22Rv1 (cell line): ENCODE results near the gene UBE2N.

Experiments used
- H3K27ac ChIP-seq: fragments of 450-650 bp; 2 replicates; pipeline ENCODE4 v1.5.1; 2017
- CTCF ChIP-seq: fragments of 450-650 bp; IDR thresholded peaks from 2 replicates; pipeline ENCODE4 v1.5.1; 2017; ENCODE audit warnings: mild to moderate bottlenecking
- ZFX ChIP-seq: fragments of 450-650 bp; IDR thresholded peaks from 2 replicates; pipeline ENCODE4 v1.6.1; 2017; ENCODE audit warnings: antibody characterized with exemption, borderline replicate concordance

UBE2N gene

GRCh38 chr12:93358058-93358457 is 83.7 kb downstream of the UBE2N start:
- TF ChIP-seq ZFX (no peak), CTCF (no peak)
- no peak overlapping the region for H3K27ac ChIP-seq

- H3K27ac ChIP-seq: no peak overlapping the region
- TF ChIP-seq CTCF (no peak), ZFX (no peak)
Measured at GRCh38 chr12:93356214-93356613, 85.5 kb downstream of the UBE2N start.
